ENCODE data around the gene ACAA1.
"Not testable (repeated sequence)": the region's sequence is repeated elsewhere in the genome, so short reads cannot be mapped to it uniquely, and the experiment has no call there.

The ACAA1 gene

DNA sequence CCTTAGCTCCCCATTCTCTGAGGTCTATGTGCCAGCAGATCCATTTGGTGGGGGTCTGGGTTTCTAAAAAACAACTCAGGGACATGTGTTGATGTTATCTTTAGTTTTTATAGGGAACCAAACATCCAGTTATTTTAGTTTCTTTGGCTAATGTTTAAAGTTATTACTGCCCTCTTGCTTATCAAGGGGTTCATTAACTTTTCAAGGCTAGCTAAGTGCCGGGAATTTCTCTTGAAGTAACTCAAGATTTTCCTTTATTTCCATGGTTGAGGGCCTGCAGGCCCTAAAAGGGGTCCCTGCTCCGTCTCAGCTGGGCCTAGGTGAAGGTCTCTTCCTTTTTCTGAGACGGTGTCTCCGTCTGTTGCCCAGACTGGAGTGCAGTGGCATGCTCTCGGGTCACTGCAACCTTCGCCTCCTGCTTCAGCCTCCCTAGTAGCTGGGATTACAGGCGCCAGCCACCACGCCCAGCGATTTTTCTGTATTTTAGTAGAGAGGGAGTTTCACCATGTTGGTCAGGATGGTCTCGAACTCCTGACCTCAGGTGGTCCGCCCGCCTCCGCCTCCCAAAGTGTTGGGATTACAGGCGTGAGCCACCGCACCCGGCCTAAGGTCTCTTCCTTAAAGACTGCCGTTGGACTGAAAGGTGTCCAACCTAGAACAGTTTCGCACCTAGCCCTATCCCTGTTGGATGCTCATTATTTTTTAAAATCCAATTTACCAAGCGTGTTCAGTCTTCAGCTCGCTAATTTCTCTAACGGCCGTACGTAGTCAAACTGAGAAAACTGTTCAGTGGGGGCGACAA is 27.1 kb upstream of the ACAA1 start:
- TF ChIP-seq, protein P1, sequence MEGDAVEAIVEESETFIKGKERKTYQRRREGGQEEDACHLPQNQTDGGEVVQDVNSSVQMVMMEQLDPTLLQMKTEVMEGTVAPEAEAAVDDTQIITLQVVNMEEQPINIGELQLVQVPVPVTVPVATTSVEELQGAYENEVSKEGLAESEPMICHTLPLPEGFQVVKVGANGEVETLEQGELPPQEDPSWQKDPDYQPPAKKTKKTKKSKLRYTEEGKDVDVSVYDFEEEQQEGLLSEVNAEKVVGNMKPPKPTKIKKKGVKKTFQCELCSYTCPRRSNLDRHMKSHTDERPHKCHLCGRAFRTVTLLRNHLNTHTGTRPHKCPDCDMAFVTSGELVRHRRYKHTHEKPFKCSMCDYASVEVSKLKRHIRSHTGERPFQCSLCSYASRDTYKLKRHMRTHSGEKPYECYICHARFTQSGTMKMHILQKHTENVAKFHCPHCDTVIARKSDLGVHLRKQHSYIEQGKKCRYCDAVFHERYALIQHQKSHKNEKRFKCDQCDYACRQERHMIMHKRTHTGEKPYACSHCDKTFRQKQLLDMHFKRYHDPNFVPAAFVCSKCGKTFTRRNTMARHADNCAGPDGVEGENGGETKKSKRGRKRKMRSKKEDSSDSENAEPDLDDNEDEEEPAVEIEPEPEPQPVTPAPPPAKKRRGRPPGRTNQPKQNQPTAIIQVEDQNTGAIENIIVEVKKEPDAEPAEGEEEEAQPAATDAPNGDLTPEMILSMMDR (IDR thresholded peaks at IDR 0.05; ENCODE audit: low read depth, low read length) = no peak
- DNase-seq = no peak
- no peaks in the 10 kb centered on the region for H3K27me3 ChIP-seq
- H3K36me3 ChIP-seq = no peaks in the 10 kb centered on the region
- no peaks in the 10 kb centered on the region for H3K4me1 ChIP-seq
- H3K4me3 ChIP-seq (ENCODE audit: low read depth, low read length) = peak overlapping the region; percentile 69
- H3K9me3 ChIP-seq = no peaks in the 10 kb centered on the region

DNA sequence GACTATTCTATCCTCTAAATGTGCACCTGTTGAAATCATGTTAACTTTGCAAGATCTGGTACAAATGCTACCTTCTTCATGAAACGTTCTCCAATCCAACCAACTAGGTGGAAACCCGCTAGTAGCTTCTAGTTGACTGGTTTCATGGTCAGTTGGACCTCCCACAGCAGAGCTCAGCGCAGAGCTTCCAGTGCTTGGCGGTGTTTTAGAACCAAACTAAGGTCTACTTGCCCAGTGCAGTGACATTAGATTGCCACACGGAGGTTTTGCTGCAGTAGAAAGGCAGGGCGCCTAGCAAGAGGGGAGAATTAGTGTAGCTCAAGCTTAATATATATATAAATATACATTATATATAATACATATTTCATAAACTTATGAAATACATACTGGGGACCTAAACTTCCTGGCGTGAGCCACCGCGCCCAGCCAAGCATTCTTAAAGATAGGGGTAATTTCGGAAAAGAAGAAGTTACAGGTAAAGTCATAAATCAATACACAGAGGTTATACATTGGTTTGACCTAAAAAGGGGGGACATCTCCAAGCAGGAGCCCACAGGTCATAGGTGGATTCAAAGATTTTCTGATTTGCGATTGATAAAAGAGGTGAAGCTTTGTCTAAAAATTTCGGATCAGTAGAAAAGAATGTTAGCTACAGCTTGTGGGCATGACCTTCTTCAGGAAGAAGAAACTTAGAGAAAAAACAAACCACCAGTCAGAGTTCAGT is 26.4 kb upstream of the ACAA1 start:
- no peak overlapping the region for H3K4me3 ChIP-seq (ENCODE audit: low read depth, low read length)

DNA sequence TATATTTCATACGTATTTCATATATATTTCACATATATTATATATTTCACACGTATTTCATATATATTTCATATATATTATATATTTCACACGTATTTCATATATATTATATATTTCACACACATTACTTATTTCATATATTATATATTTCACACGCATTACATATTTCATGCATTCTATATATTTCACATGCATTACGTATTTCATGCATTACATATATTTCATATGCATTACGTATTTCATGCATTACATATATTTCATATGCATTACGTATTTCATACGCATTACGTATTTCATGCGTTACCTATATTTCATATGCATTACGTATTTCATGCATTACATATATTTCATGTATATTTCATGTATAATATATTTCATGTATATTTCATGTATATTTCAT is 23.8 kb upstream of the ACAA1 start:
- not testable (repeated sequence) for H3K27me3 ChIP-seq; H3K36me3 ChIP-seq; DNase-seq; H3K4me3 ChIP-seq (ENCODE audit: low read depth, low read length); H3K9me3 ChIP-seq; H3K4me1 ChIP-seq

More for the DNA sequence above, 26.4 kb upstream of the ACAA1 start:
- Histone ChIP-seq H3K4me1 (no peaks in the 10 kb centered on the region), H3K9me3 (no peaks in the 10 kb centered on the region), H3K36me3 (no peaks in the 10 kb centered on the region), H3K27me3 (no peaks in the 10 kb centered on the region)
- DNase-seq = no peak
- TF ChIP-seq, protein P1 (IDR thresholded peaks at IDR 0.05; ENCODE audit: low read depth, low read length) = no peak

DNA sequence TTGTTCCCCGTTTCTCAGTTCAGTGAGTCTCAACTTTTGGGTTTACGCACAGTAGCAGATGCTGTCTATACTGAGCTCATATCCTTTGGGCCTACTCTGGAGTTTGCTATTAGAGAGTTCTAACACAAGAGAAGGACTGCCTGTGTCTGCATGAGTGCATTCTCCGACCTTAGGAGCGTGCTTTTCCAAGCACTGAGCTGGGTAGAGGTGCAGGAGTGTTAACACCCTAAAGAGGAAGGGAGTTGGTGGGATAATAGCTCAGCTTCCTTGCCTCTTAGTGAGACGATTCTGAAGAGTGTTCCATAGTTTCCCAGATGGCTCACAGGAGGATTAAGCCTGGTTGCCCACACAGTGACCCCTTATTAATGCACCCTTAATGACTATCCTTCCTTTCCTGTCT is 21.5 kb upstream of the ACAA1 start:
- Histone ChIP-seq H3K27me3 (no peaks in the 10 kb centered on the region), H3K36me3 (no peaks in the 10 kb centered on the region), H3K9me3 (no peaks in the 10 kb centered on the region), H3K4me1 (no peaks in the 10 kb centered on the region), H3K4me3 (ENCODE audit: low read depth, low read length) (no peak overlapping the region)
- no peak for DNase-seq
- TF ChIP-seq, protein P1 (IDR thresholded peaks at IDR 0.05; ENCODE audit: low read depth, low read length) = no peak

DNA sequence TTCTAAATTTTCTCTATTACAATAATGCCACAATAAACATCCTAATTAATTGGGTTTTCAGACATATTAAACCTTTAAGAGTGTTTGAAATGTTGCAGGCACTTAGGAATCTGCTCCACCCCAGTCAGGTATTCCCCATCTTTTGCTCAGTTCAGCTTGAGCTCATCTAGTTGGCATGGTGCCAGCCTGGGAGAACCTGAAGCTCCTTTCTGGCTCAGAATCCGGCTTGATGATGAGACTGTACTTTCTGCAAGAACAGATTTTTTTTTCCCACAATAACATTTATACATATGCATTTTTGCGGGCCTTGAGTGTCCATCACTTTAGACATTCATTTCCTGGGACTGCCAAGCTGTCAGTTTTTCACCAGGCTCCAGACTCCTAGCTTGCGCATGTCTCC is 20.7 kb upstream of the ACAA1 start:
- H3K4me1 ChIP-seq = no peaks in the 10 kb centered on the region

DNA sequence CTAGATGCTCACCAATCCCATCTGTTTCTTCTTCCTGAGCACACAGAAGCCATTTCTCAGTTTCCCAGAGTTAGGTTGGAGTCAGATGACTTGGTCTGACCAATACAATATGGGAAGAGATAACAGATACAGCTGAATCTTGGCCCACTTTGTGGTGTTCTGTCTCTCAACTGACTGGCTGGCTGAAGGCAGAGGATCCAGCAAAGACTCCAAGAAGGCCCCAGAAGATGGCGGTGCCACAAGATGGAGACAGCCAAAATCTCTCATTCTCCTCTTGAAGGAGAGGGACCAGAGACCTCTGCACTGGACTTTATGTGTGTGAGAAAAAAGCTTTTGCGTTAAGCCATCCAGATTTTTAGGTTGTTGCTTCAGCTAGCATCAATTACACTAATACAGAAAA is 20.2 kb upstream of the ACAA1 start:
- Histone ChIP-seq H3K27me3 (no peaks in the 10 kb centered on the region), H3K4me1 (no peaks in the 10 kb centered on the region), H3K9me3 (no peaks in the 10 kb centered on the region), H3K4me3 (ENCODE audit: low read depth, low read length) (no peak overlapping the region), H3K36me3 (no peaks in the 10 kb centered on the region)
- DNase-seq = no peak
- TF ChIP-seq, protein P1 (IDR thresholded peaks at IDR 0.05; ENCODE audit: low read depth, low read length) = no peak

More for the DNA sequence above, 20.7 kb upstream of the ACAA1 start:
- H3K27me3 ChIP-seq = no peaks in the 10 kb centered on the region
- TF ChIP-seq, protein P1 (IDR thresholded peaks at IDR 0.05; ENCODE audit: low read depth, low read length) = no peak
- H3K36me3 ChIP-seq = no peaks in the 10 kb centered on the region
- no peak for DNase-seq
- H3K4me3 ChIP-seq (ENCODE audit: low read depth, low read length) = no peak overlapping the region
- H3K9me3 ChIP-seq = no peaks in the 10 kb centered on the region

Measured in BE2C (cell line).